AG09319 (cell line): Measurements from ENCODE around the gene NADK.

Experiments
- DNase-seq: peaks from one replicate; pipeline ENCODE4 v3.0.0-alpha.2; 2010; ENCODE audit warnings: low read depth; ENCODE audit errors: extremely low read depth
- TF ChIP-seq, protein P1 (sequence below): IDR thresholded peaks from 2 replicates; pipeline ENCODE4 v1.5.1; 2011; ENCODE audit warnings: low read depth, mild to moderate bottlenecking, inconsistent platforms, low read length, moderate library complexity

NADK gene

DNA sequence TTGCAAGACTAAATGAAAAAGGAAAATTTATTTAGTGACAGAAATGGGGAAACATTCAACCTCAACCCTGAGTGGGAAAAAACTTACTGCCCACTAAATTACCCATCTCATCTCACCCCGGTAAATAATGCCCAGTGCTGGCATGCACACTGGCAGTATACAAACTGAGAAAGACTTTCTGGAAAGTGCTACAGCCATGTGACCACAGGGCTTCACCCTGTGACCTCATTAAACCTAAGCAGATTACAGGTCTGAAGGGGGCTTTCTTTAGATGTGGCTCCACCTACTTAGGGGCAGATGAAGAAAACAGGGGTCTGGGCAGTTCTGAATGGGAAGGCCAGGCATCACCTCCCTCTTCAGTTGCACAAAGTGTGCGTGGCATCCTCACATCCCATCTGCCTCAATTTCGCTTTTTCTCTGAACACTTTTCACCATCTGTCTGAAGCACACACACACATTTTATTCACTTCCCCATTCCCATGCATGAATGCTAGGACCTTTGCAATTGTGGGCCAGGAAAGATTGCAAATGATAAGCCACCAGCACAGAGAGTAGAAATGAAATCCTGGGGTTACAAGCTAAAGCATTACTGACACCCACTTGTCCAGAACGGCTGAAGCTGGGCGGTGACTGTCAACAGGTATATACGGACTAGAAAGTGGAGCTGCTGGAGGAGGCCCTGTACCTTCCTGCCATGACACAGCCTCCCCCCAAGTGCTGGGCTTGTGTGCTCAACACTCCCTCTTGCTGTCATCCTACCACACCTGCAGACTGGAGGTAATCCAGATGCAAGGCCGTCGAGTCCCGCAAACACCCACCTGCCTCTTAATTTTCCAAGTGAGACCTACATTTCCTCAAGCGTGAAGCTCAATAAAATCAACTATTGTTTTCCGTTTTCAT, 2.7 kb downstream of the NADK start:
- no peak for DNase-seq
- TF ChIP-seq, protein P1, sequence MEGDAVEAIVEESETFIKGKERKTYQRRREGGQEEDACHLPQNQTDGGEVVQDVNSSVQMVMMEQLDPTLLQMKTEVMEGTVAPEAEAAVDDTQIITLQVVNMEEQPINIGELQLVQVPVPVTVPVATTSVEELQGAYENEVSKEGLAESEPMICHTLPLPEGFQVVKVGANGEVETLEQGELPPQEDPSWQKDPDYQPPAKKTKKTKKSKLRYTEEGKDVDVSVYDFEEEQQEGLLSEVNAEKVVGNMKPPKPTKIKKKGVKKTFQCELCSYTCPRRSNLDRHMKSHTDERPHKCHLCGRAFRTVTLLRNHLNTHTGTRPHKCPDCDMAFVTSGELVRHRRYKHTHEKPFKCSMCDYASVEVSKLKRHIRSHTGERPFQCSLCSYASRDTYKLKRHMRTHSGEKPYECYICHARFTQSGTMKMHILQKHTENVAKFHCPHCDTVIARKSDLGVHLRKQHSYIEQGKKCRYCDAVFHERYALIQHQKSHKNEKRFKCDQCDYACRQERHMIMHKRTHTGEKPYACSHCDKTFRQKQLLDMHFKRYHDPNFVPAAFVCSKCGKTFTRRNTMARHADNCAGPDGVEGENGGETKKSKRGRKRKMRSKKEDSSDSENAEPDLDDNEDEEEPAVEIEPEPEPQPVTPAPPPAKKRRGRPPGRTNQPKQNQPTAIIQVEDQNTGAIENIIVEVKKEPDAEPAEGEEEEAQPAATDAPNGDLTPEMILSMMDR, result no peak

DNA sequence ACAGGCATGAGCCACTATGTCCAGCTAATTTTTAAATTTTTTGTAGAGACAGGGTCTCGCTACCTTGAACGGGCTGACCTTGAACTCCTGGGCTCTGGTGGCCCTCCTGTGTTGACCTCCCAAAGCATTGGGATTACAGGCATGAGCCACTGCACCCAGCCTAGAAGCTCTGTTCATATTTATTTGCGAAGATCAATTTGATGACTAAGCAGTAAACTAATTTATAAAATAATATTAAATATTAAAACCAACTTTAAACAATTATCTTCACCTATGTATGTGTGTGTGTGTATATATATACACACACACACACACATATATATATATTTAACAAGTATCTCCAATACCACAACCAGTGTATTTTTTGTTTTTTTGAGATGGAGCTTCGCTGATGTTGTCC, 4.4 kb downstream of the NADK start:
- no peak for DNase-seq
- TF ChIP-seq, protein P1, result no peak

DNA sequence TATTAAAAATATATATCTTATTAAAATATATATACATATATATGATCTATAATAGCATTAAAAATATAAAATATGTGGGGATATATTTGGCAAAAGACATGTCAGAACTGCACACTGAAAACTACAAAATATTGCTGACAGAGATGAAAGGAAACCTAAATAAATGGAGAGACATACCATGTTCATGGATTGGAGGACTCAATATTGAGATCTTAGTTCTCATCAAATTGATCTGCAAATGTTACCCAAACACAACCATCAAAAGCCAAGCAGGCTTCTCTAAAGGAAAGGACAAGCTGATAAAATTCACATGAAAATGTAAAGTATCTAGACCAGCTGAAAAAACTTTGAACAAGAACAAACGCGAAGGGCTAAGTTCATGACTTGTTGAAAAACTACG, 7.2 kb downstream of the NADK start:
- TF ChIP-seq, protein P1, result no peak

DNA sequence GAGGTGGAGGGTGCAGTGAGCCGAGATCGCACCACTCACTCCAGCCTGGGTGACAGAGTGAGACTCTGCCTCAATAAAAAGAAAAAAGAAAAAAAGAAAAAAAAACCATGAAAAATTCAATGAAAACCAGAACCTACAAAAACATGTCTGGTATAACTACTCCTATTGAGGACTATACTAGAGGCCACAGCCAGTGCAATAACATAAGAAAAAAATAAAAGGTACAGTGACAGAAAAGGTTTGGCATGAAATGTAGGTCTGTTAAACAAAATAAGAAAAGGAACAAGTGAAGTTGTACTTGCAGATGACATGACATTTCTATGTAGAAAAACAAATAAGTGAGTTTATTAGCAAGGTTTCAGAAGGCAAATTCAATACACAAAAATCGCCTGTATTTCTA, 8.2 kb downstream of the NADK start:
- TF ChIP-seq, protein P1, result no peak

More for the DNA sequence above, 7.2 kb downstream of the NADK start:
- no peak for DNase-seq

DNA sequence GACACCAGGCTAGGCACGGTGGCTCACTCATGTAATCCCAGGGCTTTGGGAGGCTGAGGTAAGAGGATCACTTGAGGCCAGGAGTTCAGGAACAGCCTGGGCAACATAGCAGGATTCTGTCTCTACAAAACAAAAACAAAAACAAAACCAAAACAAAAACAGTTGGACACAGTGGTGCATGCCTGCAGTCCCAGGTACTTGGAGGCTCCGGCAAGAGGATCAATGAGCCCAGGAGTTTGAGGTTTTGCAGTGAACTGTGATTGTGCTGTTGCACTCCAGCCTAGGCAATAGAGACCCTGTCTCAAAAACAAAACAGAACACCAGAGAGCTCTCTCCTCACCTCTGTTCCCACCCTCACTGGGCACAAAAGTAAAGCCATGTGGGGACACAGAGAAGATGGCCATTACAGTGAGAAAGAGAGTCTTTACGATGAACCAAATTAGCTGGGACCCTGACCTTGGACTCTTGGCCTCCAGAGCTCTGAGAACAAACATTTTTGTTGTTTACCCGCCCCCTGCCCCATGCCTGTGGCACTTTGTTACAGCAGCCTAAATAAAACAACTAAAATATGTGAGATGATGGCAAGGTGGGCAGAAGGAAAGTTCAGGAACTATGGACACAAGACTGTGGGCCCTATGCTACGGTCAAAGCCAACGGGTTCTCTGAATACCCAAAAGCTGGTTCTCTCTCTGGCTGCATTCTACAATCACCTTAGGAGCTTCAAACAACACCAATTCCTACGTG, 9.8 kb downstream of the NADK start:
- TF ChIP-seq, protein P1, result no peak
- no peak for DNase-seq

More for the DNA sequence above, 8.2 kb downstream of the NADK start:
- DNase-seq, result no peak

DNA sequence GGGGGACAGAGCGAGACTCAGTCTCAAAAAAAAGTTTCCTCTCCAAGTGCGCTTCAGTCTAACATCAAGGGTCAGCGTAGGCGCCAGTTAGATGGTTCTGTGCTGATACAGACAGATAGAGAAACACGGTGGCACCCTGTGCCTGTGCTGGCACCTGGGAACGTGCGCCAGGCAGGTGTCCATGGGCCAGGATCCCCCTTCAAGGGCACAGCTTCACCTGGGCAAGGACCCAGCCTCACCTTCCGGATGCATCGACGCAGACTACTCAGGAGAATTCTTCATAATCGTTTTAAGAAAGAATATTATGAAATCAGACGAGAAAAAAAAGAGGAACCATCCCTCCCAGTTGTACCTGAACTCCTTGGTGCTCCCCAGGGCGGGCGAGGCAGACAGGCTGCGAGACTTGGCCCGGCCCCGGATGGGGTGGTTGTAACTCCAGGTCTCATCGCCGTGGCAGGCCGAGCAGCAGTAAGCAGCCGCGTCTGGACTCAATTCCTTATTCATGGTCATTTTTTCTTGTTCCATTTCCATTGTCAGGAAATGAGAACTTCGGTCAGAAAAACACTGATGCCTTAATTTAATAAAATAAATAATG, 13.3 kb downstream of the NADK start:
- DNase-seq, result no peak
- TF ChIP-seq, protein P1, result no peak
